ENCODE data around the gene PACRG.

Gene PACRG

DNA sequence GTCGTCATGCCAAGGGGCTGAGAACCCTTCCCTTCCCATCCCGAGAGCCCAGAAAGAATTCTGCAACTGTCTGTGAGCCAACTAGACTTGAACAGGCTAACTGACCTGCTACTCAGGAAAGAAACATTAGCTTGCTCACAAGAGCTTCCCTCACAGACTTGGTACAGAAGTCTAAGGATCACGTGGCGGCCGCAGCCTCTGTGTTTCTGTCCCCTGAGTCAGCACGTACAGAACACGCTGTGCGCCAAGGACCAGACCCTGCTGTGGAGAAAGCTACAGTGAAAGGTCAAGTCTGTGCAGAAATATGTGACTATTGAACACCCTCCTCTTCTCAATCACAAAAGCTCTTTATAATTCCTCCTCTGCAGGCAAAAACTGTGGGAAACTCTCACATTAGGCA is 535.4 kb downstream of the PACRG start:
- DNase-seq, result no peak
- ATAC-seq, result no peak
- Mint-ChIP-seq H3K4me3 (no peak overlapping the region), H3K27me3 (peaks cover 9% of the 10 kb centered on the region), H3K27ac (no peak overlapping the region), H3K9me3 (no peaks in the 10 kb centered on the region), H3K4me1 (peaks cover 10% of the 10 kb centered on the region)

DNA sequence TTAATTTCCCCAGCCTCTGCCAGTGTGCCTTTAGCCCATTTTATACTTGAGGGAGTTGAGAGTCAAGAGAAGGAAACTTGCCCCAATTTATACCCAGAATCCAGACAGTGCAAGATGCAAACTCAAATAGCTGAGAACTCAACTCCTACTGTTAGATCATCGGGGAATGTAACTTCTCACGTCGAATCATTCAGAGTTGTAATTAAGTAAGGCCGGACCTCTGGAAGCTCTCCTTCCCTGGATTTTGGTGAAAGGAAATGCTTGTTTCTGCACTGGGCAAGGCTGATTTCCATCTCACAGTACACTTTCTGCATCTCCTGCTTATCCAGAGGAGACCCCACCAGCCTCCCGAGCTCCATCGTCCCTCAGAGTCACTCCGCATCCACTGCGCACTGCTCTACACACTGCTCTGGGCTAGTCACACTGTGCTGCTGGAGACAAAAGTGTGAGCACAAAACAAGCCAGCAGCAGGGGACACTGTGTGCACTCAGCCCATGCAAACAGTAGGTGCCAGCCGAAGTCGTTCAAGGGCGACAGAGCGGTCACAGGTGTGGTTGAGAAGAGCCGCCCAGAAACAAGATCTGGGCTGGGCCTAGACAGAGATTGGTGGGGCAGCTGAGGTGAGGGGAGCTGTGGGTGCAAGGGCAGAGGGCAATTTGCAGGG is 536.4 kb downstream of the PACRG start:
- no peak overlapping the region for H3K4me3 Mint-ChIP-seq
- H3K27ac Mint-ChIP-seq, result no peak overlapping the region
- H3K9me3 Mint-ChIP-seq, result no peaks in the 10 kb centered on the region
- H3K4me1 Mint-ChIP-seq, result peaks cover 10% of the 10 kb centered on the region
- no peak for DNase-seq
- peak; percentile 28 for ATAC-seq
- H3K27me3 Mint-ChIP-seq, result peaks cover 9% of the 10 kb centered on the region

DNA sequence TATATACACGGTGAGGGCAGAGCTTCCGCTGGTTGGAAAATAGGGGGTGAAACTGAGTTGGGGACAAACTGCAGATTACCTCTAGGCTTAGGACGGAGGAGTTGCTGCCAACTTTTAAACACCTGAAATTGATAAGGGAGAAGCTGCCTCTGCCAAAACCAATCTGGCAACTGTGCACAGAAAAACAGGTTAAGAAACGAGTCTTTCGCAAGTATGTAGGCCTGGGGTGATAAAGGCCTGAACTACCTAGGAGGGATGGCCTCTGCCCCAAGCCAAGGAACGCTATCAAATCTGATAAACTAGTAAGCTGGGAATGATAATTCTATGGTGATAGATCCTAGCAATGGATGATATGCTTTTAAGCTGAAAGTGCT is 536.9 kb downstream of the PACRG start:
- no peak for DNase-seq
- Mint-ChIP-seq H3K4me1 (peaks cover 10% of the 10 kb centered on the region), H3K4me3 (no peak overlapping the region), H3K27ac (no peak overlapping the region), H3K9me3 (no peaks in the 10 kb centered on the region), H3K27me3 (peaks cover 8% of the 10 kb centered on the region)
- ATAC-seq, result no peak

DNA sequence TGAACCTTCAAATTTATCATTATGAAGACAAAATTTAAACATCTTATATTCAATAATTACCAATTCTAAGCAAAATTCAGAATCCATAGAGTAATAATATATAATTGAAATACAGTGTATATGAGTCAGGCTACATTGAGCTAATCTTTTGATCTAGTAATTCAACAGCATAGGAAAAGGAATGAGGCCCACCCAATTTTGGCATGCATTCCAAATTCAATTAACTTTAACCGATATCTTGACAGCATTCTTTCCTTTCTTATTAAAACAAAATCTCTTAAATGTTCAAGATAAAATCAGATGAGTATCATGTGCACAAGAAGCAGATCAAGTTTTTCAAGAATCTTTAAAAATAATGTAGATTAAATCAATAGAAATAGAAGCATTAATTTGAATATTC is 553.9 kb downstream of the PACRG start:
- no peak overlapping the region for H3K27ac Mint-ChIP-seq
- no peaks in the 10 kb centered on the region for H3K4me1 Mint-ChIP-seq
- ATAC-seq (no peak), DNase-seq (no peak)
- no peaks in the 10 kb centered on the region for H3K9me3 Mint-ChIP-seq
- H3K27me3 Mint-ChIP-seq, result peaks cover 34% of the 10 kb centered on the region
- no peak overlapping the region for H3K4me3 Mint-ChIP-seq

DNA sequence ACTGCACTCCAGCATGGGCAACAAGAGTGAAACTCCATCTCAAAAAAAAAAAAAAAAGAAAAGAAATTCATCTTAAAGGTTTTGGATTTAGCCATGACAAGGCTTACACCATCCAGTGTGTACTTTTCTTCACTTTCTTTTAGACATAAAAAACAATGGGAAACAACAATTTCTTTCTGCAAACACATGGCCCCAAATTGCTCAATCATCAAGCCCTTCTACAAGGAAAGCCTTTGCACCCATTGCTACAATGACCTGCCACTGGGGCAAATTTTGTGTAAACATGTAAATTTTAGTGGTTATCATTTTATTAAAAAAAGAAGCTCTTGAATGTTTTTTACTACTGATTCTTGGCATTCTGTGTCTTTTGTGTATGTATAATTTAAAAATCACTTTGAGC is 554.9 kb downstream of the PACRG start:
- ATAC-seq, result no peak
- Mint-ChIP-seq H3K27ac (no peak overlapping the region), H3K4me1 (no peaks in the 10 kb centered on the region), H3K27me3 (peaks cover 33% of the 10 kb centered on the region), H3K9me3 (no peaks in the 10 kb centered on the region), H3K4me3 (no peak overlapping the region)
- DNase-seq, result no peak

DNA sequence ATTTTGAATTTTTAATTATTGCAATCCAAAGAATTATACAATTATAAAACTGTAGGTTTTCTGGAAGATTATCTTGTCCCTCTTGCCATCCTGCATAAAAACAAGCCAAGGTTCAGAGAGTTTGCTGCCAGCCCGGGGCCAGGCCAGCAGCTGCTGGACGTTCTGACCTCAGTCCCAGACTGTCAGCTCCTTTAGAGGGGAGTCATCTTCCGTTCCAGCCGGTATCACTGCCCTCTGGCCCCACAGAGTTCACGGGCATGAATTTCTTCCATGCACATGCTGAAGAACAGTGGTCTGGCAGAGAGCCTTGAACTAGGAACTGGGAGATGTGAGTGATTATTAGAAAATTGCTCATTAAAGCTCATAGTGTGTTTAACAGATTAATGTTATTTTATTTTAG is 556.4 kb downstream of the PACRG start:
- Mint-ChIP-seq H3K27ac (no peak overlapping the region), H3K9me3 (no peaks in the 10 kb centered on the region), H3K4me3 (no peak overlapping the region), H3K4me1 (no peaks in the 10 kb centered on the region), H3K27me3 (peaks cover 29% of the 10 kb centered on the region)
- no peak for DNase-seq
- no peak for ATAC-seq

DNA sequence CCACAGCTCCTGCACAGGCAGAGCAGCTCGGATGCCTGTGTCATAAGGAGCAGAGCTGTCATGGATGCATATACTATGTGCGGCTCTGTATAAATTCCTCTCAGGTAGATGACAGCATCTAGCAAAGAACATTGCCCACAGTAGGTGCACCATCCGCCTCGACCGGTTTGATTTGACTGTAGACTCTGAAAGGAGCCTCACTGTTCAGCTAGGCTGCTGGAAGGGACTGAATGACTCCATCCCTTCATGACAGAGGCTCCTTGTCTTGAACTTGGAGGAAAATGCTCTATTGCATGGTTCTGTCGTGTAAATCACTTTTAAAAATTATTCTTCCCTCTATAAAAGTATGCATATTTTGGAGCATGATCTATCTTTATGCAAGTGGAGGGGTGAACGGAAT is 557.9 kb downstream of the PACRG start:
- no peak overlapping the region for H3K27ac Mint-ChIP-seq
- no peaks in the 10 kb centered on the region for H3K9me3 Mint-ChIP-seq
- no peak overlapping the region for H3K4me3 Mint-ChIP-seq
- DNase-seq (no peak), ATAC-seq (no peak)
- H3K27me3 Mint-ChIP-seq, result peaks cover 14% of the 10 kb centered on the region
- no peaks in the 10 kb centered on the region for H3K4me1 Mint-ChIP-seq

DNA sequence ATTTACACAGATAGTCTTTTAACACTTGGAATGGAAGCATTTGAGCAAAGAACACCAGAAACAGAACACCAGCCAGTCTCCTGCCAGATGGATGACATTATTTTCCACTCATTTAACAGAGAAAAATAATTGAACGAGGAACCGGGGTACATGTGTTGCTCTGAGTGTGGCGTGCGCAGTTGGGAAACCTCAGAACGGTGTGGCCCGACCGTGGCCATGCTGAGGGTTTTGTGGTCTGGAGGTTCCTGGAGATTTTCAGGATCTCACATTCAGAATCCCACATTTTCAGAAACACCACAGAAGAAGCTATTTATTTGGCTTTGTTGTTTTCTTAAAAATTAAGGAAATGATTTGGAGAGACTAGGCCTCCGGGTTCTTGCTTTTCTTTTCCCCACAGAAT is 559.9 kb downstream of the PACRG start:
- H3K27me3 Mint-ChIP-seq, result peaks cover 8% of the 10 kb centered on the region
- no peaks in the 10 kb centered on the region for H3K4me1 Mint-ChIP-seq
- DNase-seq (no peak), ATAC-seq (no peak)
- H3K9me3 Mint-ChIP-seq, result no peaks in the 10 kb centered on the region
- H3K4me3 Mint-ChIP-seq, result no peak overlapping the region
- no peak overlapping the region for H3K27ac Mint-ChIP-seq

DNA sequence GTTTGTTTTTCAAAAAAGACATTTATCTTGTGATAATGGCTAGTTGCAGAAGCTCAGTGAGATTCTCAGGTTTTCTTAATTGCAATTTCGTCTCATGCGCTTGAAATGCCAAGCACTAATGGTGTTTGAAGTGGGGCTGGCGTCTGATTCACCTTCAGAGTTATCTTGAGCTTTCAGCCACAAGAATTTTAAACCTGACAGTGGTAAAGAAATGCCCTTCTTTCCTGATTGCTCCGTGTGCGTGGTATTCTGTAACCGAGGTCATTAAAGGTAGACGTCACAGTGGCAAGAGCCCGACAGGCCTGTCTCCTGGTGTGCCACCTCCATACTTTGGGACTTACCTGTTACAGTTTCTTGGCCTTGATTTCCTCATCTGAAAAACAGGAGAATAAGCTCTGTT is 560.3 kb downstream of the PACRG start:
- Mint-ChIP-seq H3K4me3 (no peak overlapping the region), H3K9me3 (no peaks in the 10 kb centered on the region), H3K27me3 (peaks cover 8% of the 10 kb centered on the region), H3K4me1 (no peaks in the 10 kb centered on the region), H3K27ac (no peak overlapping the region)
- no peak for DNase-seq
- no peak for ATAC-seq

DNA sequence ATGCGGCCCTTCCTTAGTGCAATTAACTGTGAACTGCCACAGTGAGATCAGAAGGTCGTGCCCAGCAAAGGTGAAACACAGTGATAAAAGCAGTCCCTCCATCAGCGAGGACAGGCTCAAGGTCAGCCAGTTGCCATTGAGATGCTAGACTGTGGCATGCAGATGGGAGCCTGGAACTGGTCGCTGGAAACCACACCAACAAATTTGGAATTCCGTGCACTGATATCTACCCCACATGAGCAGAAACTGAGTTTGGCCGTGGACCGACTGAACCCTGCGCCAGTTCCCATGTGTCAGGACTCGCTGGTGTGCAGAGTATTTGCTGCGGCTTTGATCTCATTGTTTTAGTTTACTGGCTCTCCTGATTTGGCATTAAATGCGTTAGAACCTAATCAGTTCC is 561.1 kb downstream of the PACRG start:
- no peaks in the 10 kb centered on the region for H3K4me1 Mint-ChIP-seq
- ATAC-seq, result no peak
- no peak overlapping the region for H3K27ac Mint-ChIP-seq
- H3K9me3 Mint-ChIP-seq, result no peaks in the 10 kb centered on the region
- H3K27me3 Mint-ChIP-seq, result peaks cover 8% of the 10 kb centered on the region
- DNase-seq, result no peak
- no peak overlapping the region for H3K4me3 Mint-ChIP-seq

DNA sequence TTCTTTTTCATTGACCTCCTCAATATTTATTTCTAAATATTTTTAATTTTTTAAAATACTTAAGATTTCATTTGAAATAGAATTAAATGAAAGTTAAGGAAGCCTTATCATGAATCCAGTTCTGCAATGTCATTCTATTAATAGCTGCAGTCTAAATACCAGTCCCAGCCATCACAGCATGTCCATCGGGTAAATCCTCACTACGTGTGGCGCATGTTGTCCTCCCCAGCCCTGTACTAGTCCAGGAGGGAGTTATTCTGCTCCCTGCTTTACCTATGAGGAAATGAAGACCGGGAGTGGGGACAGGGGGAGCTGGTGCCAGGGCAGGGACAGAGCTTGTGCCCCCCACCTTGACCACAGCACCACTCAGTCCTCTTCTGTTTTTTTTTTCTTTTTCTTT is 561.7 kb downstream of the PACRG start:
- no peak overlapping the region for H3K27ac Mint-ChIP-seq
- no peaks in the 10 kb centered on the region for H3K4me1 Mint-ChIP-seq
- no peak overlapping the region for H3K4me3 Mint-ChIP-seq
- peaks cover 8% of the 10 kb centered on the region for H3K27me3 Mint-ChIP-seq
- DNase-seq (no peak), ATAC-seq (no peak)
- H3K9me3 Mint-ChIP-seq, result no peaks in the 10 kb centered on the region

DNA sequence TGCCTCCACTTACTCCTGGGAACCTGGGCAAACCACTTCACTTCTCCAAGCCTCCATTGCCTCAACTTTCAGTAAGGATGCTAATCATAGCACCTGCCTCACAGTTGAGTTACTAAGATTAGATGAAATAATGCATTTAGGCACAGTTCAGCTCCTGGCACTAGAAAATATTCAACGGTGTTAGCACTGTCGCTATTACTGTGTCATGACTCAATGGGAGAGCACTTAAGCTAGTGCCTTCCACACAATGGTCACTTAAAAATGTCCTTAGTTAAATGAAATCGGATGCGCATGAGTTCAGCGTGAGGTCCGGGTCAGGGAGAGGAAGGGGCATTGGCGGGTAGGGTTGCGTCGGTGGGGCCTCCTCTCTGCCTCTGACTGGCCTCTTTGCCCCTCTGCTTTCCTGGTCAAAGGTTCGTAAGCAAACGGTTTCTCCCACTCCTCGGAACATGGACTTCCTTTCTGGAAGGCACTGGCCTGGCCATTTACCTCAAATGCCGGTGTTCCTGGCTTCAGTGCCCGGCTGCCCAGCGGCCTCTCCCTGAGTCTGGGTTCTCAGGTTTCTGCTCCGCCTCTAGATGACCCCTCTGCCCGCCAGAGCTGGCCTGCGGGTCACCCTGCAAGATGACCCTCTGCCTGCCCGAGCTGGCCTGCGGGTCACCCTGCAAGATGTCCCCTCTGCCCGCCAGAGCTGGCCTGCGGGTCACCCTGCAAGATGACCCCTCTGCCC is 562.9 kb downstream of the PACRG start:
- H3K27ac Mint-ChIP-seq, result no peak overlapping the region
- ATAC-seq (no peak), DNase-seq (no peak)
- no peak overlapping the region for H3K4me3 Mint-ChIP-seq
- peaks cover under 1% of the 10 kb centered on the region for H3K27me3 Mint-ChIP-seq
- no peaks in the 10 kb centered on the region for H3K9me3 Mint-ChIP-seq
- no peaks in the 10 kb centered on the region for H3K4me1 Mint-ChIP-seq

DNA sequence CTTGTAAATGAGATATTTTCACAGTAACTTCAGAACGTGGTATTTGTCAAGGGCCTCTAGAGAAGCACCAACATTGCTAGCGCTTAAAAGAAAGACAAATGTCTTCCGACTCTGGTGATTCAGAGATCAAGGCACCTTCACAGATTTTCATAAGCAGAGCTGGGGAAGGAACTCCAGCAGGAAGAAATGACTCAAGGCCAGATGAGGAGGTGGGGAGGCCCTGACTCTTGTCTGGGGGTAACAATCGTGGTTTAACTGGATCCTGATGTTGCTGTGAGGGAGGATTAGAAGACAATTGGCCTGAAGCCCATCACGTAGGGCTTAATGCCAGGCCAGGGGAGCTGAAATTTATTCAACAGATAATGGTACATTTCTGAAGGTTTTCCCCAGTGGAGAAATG is 563.8 kb downstream of the PACRG start:
- no peaks in the 10 kb centered on the region for H3K9me3 Mint-ChIP-seq
- no peak for ATAC-seq
- DNase-seq, result no peak
- no peak overlapping the region for H3K27ac Mint-ChIP-seq
- no peaks in the 10 kb centered on the region for H3K27me3 Mint-ChIP-seq
- H3K4me3 Mint-ChIP-seq, result no peak overlapping the region
- H3K4me1 Mint-ChIP-seq, result no peaks in the 10 kb centered on the region

DNA sequence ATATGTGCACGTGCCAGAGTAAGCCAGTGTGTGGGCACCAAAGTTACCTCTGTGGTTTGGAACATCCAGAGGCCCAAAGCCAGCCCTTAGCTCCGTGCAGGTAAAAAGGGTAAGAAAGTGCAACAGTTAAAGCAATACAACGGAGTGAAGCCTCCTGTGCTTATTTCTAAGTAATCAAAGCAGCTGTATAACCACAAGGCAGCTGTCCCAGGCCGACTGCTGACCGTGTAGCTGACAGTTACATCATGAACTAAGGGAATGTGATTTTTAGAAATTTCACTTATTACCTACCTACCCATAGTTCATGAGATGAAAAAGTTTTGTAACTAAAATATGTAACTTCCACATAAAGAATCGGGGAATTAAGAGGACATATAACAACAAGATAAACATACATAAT is 565.5 kb downstream of the PACRG start:
- DNase-seq (no peak), ATAC-seq (no peak)
- no peaks in the 10 kb centered on the region for H3K9me3 Mint-ChIP-seq
- no peak overlapping the region for H3K27ac Mint-ChIP-seq
- peaks cover 10% of the 10 kb centered on the region for H3K27me3 Mint-ChIP-seq
- no peaks in the 10 kb centered on the region for H3K4me1 Mint-ChIP-seq
- H3K4me3 Mint-ChIP-seq, result no peak overlapping the region

DNA sequence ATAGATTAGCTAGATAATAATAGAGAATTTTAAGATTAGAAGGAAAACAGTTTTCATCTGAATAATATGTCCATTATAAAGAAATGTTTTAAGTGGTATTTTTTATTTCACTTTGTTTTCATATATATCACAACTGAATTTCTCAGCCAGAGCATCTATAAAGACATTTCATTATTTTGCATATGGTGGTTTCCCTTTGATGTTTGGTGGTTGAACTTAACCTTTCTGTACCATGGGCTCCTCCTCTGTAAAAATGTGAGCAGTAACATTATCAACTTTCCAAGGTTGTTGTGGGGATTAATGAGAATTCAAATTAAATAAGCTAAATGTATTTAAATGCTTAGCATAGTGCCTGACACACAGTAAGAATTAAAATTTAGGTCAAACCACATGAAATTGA is 567.0 kb downstream of the PACRG start:
- H3K4me1 Mint-ChIP-seq, result no peaks in the 10 kb centered on the region
- DNase-seq (no peak), ATAC-seq (no peak)
- H3K9me3 Mint-ChIP-seq, result no peaks in the 10 kb centered on the region
- H3K27me3 Mint-ChIP-seq, result peaks cover 19% of the 10 kb centered on the region
- H3K4me3 Mint-ChIP-seq, result no peak overlapping the region
- H3K27ac Mint-ChIP-seq, result no peak overlapping the region

DNA sequence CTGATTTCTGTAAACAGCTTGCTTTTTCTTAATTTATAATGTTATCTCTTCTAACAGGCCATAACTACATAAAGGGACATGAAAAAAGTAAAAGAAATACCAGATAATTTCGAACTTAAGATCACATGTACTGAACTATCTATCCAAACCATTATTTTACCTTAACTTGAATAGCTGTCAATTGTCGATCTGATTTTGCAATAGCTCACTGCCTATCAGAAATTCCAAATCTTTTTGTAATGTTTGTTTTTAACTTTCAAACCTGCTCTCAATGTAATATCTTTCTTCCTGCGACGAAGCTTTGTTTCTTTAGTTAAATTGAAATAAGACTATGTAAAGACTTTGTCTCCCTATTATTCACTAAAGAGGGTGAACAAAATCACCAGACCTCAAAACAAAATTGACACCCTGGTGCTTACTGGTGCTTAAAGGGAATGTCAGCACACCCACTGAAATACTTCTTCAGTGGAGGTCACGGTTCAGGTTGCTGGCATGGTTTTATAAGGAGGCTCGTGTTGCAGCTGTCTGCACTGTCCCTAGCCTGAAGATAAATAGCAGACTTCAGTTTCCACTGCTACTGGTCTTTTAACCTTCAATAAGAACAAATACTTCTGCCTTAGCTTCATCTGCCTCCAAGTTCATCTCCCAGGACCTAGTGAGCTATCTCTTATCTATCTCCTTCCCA is 569.2 kb downstream of the PACRG start:
- H3K9me3 Mint-ChIP-seq, result no peaks in the 10 kb centered on the region
- H3K27ac Mint-ChIP-seq, result no peak overlapping the region
- H3K27me3 Mint-ChIP-seq, result peaks cover 19% of the 10 kb centered on the region
- no peaks in the 10 kb centered on the region for H3K4me1 Mint-ChIP-seq
- H3K4me3 Mint-ChIP-seq, result no peak overlapping the region
- ATAC-seq (no peak), DNase-seq (no peak)

All from stimulated activated naive CD8-positive, alpha-beta T cell treated with anti-CD3 and anti-CD28 coated beads, Interleukin-15, amount 100 ng/mL, for 72 hours (primary cell).